VCaP (cell line): Measurements from ENCODE around the gene TGFBI.

ENCODE experiments used
- H3K27ac ChIP-seq: fragments of 450-650 bp; 2 replicates; pipeline ENCODE4 v1.5.1; 2017
- CTCF ChIP-seq: fragments of 450-650 bp; conservative IDR thresholded peaks from 2 replicates; pipeline ENCODE4 v1.5.1; 2017; ENCODE audit warnings: mild to moderate bottlenecking, moderate library complexity

The TGFBI gene

GRCh38 chr5:136028782-136029742 lies at the start of gene TGFBI:
TGFBI (plus strand) TSS chr5:136028988; CDS start chr5:136029056, 68 bp downstream.
- TF ChIP-seq CTCF = peak; percentile 31; the same call in 1 of the 2 replicates
- H3K27ac ChIP-seq = no peak within 1 kb of the TSS; the same call in 1 of the 2 replicates

DNA sequence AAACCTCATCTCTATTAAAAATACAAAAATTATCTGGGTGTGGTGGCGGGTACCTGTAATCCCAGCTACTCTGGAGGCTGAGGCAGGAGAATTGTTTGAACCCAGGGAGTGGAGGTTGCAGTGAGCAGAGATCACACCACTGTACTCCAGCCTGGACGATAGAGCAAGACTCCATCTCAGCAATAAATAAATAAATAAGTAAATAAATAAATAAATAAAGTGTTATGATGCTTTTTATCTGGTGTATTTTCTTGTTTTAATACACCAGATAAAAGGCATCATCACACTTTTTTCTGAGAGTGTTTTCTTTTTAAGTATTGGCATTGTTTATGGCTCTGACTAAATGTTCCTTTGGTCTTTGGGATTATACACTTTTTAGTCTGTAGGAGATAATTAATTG lies 49.8 kb upstream of the TGFBI start:
- no peak overlapping the region for H3K27ac ChIP-seq
- no peak for TF ChIP-seq CTCF

- TF ChIP-seq CTCF = no peak
- no peak overlapping the region for H3K27ac ChIP-seq
Measured at GRCh38 chr5:135979510-135979909, 49.3 kb upstream of the TGFBI start.

DNA sequence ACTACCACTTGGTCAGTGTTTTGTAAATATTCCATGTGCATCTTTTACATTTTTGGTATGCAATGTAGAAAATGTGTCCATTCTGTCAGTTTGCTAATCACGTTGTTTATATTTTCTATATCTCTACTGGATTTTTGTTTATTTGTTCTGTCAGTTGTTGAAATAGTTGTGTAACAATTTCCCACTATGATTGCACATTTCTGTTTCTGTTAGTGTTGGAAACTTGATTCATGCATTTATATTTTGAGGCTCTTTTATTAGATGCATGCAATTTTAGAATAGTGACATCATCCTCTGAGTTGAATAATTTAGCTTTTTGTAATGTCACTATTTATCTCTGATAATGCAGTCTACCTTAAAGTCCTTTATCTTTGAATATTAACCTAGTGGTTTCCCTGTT lies 48.2 kb upstream of the TGFBI start:
- no peak overlapping the region for H3K27ac ChIP-seq
- no peak for TF ChIP-seq CTCF

GRCh38 chr5:135985951-135986350 lies 42.8 kb upstream of the TGFBI start:
- TF ChIP-seq CTCF = no peak
- H3K27ac ChIP-seq = no peak overlapping the region

GRCh38 chr5:135986401-135986800 lies 42.4 kb upstream of the TGFBI start:
- no peak for TF ChIP-seq CTCF
- no peak overlapping the region for H3K27ac ChIP-seq

GRCh38 chr5:135986891-135987401 lies 41.8 kb upstream of the TGFBI start:
- TF ChIP-seq CTCF = no peak
- H3K27ac ChIP-seq = no peak overlapping the region
